HG03432 (cell line): ENCODE results near the gene CASP7.

ENCODE experiments used
- ATAC-seq: cut with Tn5 transposase; IDR thresholded peaks from one replicate; pipeline ENCODE4 v1.9.1; 2021; ENCODE audit warnings: mild to moderate bottlenecking, moderate library complexity; ENCODE audit not compliant: unreplicated experiment

Gene CASP7

GRCh38 chr10:113665806-113666354, 13.8 kb upstream of the CASP7 start:
- no peak for ATAC-seq

GRCh38 chr10:113666682-113667252, 12.9 kb upstream of the CASP7 start:
- ATAC-seq = peak; percentile 88

GRCh38 chr10:113680190-113681111, 739 bp downstream of the CASP7 start:
- ATAC-seq = peak; percentile 27

GRCh38 chr10:113681533-113682470, 2.1 kb downstream of the CASP7 start:
- peak; percentile 67 for ATAC-seq

- no peak for ATAC-seq
These were observed 3.6 kb downstream of the CASP7 start for GRCh38 chr10:113683300-113683699.

- no peak for ATAC-seq
These were observed 6.3 kb downstream of the CASP7 start for GRCh38 chr10:113686028-113686427.

- ATAC-seq = no peak
These were observed 7.3 kb downstream of the CASP7 start for GRCh38 chr10:113687037-113687436.

- no peak for ATAC-seq
These were observed 9.3 kb downstream of the CASP7 start for GRCh38 chr10:113689057-113689456.

GRCh38 chr10:113689574-113689973, 9.9 kb downstream of the CASP7 start:
- ATAC-seq = no peak

- no peak for ATAC-seq
These were observed 11.0 kb downstream of the CASP7 start for GRCh38 chr10:113690749-113691148.

GRCh38 chr10:113691381-113691780, 11.7 kb downstream of the CASP7 start:
- no peak for ATAC-seq

- no peak for ATAC-seq
These were observed 12.6 kb downstream of the CASP7 start for GRCh38 chr10:113692271-113692670.

GRCh38 chr10:113693348-113693747, 13.6 kb downstream of the CASP7 start:
- ATAC-seq = no peak

- ATAC-seq = no peak
These were observed 16.0 kb downstream of the CASP7 start for GRCh38 chr10:113695691-113696090.

GRCh38 chr10:113697595-113697994, 17.9 kb downstream of the CASP7 start:
- no peak for ATAC-seq

GRCh38 chr10:113704637-113705343, 25.1 kb downstream of the CASP7 start:
- no peak for ATAC-seq

- ATAC-seq = no peak
These were observed 25.6 kb downstream of the CASP7 start for GRCh38 chr10:113705344-113705652.

GRCh38 chr10:113706623-113707022, 26.9 kb downstream of the CASP7 start:
- ATAC-seq = no peak

- no peak for ATAC-seq
These were observed 28.9 kb downstream of the CASP7 start for GRCh38 chr10:113708640-113709039.

GRCh38 chr10:113709221-113709838, 29.6 kb downstream of the CASP7 start:
- no peak for ATAC-seq
